HG03135 (cell line): ENCODE measurements around the gene WWP2.
A peak's percentile ranks its signal among the peaks of the same experiment; 100 is the strongest.
"Not testable (repeated sequence)": the region's sequence is repeated elsewhere in the genome, so short reads cannot be mapped to it uniquely, and the experiment has no call there.

Experiments
- ATAC-seq: cut with Tn5 transposase; IDR thresholded peaks from one replicate; pipeline ENCODE4 v1.9.1; 2021; ENCODE audit warnings: mild to moderate bottlenecking, moderate library complexity; ENCODE audit not compliant: unreplicated experiment

The WWP2 gene

GRCh38 chr16:69761983-69762813 lies at the start of gene WWP2:
Gene WWP2 (plus strand): TSS chr16:69762332. CDS start chr16:69787011, 24,679 bp downstream.
- ATAC-seq: peak; percentile 76

- no peak for ATAC-seq
Measured at GRCh38 chr16:69712914-69713581, 49.1 kb upstream of the WWP2 start.

GRCh38 chr16:69717066-69717465 lies 45.1 kb upstream of the WWP2 start:
- ATAC-seq: no peak

GRCh38 chr16:69718111-69718764 lies 43.9 kb upstream of the WWP2 start:
- ATAC-seq: no peak

GRCh38 chr16:69720822-69721430 lies 41.2 kb upstream of the WWP2 start:
- no peak for ATAC-seq

- no peak for ATAC-seq
Measured at GRCh38 chr16:69721441-69721957, 40.6 kb upstream of the WWP2 start.

- ATAC-seq: no peak
Measured at GRCh38 chr16:69724414-69724873, 37.7 kb upstream of the WWP2 start.

- ATAC-seq: no peak
Measured at GRCh38 chr16:69724981-69725479, 37.1 kb upstream of the WWP2 start.

GRCh38 chr16:69725480-69726312 lies 36.4 kb upstream of the WWP2 start:
- no peak for ATAC-seq

- ATAC-seq: peak; percentile 99
Measured at GRCh38 chr16:69726313-69727060, 35.6 kb upstream of the WWP2 start, which contains the start of gene NQO1. Gene NQO1 (minus strand): TSS chr16:69726560. CDS start chr16:69726439, 121 bp downstream.

GRCh38 chr16:69727916-69728270 lies 34.2 kb upstream of the WWP2 start:
- ATAC-seq: no peak

- ATAC-seq: not testable (repeated sequence)
Measured at GRCh38 chr16:69729030-69729429, 33.1 kb upstream of the WWP2 start.

- not testable (repeated sequence) for ATAC-seq
Measured at GRCh38 chr16:69731280-69731679, 30.9 kb upstream of the WWP2 start.

- no peak for ATAC-seq
Measured at GRCh38 chr16:69732101-69732500, 30.0 kb upstream of the WWP2 start.

- ATAC-seq: no peak
Measured at GRCh38 chr16:69741519-69741918, 20.6 kb upstream of the WWP2 start.

GRCh38 chr16:69741951-69742904 lies 19.9 kb upstream of the WWP2 start:
- ATAC-seq: no peak

GRCh38 chr16:69744363-69745231 lies 17.5 kb upstream of the WWP2 start:
- ATAC-seq: no peak
